Breast epithelium (tissue), 3 donors: ENCODE data around the gene DBH.

ENCODE experiments used
- POLR2A ChIP-seq: fragments of 450-650 bp; IDR thresholded peaks from one replicate; pipeline ENCODE4 v1.6.1; 2016; ENCODE audit warnings: antibody characterized with exemption, mild to moderate bottlenecking, moderate library complexity
- POLR2AphosphoS5 ChIP-seq, 3 donors: sonication (generic); formaldehyde crosslinking; IDR thresholded peaks; one replicate each; pipeline ENCODE4 v1.6.1; 2017; ENCODE audit warnings: antibody characterized with exemption in 3 of 3
- TF ChIP-seq, protein P1 (sequence below), 3 donors: fragments of 450-650 bp; IDR thresholded peaks; one replicate each; pipeline ENCODE4 v1.5.1; 2016 to 2017; ENCODE audit warnings: antibody characterized with exemption in 3 of 3, mild to moderate bottlenecking in 3 of 3, moderate library complexity in 3 of 3

DNA sequence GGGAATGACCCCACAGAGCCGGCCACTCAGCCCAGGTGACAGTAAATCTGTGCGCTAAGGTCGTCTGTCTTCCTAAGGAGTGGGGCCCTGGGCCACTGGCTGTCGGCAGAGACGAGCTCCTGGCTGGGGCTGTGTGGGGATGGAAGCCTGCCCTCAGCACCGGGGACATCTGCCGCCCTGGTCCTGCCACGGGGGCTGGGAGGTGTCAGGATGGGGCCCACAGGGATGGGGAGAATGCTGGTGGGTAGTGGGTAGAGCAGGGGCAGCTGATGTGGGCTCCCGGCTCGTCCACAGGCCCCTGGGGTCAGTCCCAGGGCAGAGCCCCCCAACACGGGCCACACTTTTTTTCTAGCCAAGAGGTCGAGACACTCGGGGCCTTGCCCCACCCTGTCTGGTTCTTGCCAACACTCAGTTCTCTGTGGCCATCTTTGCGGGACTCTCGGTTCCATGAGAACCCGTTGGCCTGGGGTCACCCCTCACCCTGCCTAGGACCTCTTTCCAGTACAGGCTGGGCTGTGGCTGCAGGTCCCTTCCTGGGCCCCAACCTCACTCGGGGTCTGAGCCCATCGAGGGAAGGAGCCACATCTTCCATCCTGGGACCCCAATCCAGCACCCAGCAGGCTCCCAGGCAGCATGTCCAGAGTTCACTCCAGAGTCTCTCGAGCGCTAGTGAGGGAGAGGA is 45.0 kb downstream of the DBH start:
- TF ChIP-seq, protein P1, sequence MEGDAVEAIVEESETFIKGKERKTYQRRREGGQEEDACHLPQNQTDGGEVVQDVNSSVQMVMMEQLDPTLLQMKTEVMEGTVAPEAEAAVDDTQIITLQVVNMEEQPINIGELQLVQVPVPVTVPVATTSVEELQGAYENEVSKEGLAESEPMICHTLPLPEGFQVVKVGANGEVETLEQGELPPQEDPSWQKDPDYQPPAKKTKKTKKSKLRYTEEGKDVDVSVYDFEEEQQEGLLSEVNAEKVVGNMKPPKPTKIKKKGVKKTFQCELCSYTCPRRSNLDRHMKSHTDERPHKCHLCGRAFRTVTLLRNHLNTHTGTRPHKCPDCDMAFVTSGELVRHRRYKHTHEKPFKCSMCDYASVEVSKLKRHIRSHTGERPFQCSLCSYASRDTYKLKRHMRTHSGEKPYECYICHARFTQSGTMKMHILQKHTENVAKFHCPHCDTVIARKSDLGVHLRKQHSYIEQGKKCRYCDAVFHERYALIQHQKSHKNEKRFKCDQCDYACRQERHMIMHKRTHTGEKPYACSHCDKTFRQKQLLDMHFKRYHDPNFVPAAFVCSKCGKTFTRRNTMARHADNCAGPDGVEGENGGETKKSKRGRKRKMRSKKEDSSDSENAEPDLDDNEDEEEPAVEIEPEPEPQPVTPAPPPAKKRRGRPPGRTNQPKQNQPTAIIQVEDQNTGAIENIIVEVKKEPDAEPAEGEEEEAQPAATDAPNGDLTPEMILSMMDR (IDR thresholded peaks at IDR 0.05): no peak
- TF ChIP-seq POLR2A (no peak), POLR2AphosphoS5 (IDR thresholded peaks at IDR 0.05) (no peak)
